GM19193 (cell line): ENCODE measurements around the gene CCDC141.

Source experiments
- POLR2A ChIP-seq: IDR thresholded peaks from 4 replicates; pipeline ENCODE4 v1.6.1; 2011; ENCODE audit not compliant: insufficient read depth, insufficient read length; ENCODE audit errors: extremely low read depth

CCDC141 gene

GRCh38 chr2:178811901-178812300, 238.0 kb downstream of the CCDC141 start:
- no peak for TF ChIP-seq POLR2A

GRCh38 chr2:178811045-178811444, 238.9 kb downstream of the CCDC141 start:
- no peak for TF ChIP-seq POLR2A

- no peak for TF ChIP-seq POLR2A
Measured at GRCh38 chr2:178810422-178810821, 239.5 kb downstream of the CCDC141 start.

GRCh38 chr2:178807227-178808008, 242.5 kb downstream of the CCDC141 start, which contains the start of gene TTN:
Gene TTN, minus strand, starts transcription at chr2:178807423. Its CDS starts 2,781 bp downstream, at chr2:178804642.
- no peak for TF ChIP-seq POLR2A

GRCh38 chr2:178806543-178806942, 243.4 kb downstream of the CCDC141 start:
- no peak for TF ChIP-seq POLR2A

GRCh38 chr2:178805457-178805856, 244.5 kb downstream of the CCDC141 start:
- TF ChIP-seq POLR2A, result no peak

- no peak for TF ChIP-seq POLR2A
Measured at GRCh38 chr2:178804791-178805190, 245.1 kb downstream of the CCDC141 start.

- TF ChIP-seq POLR2A, result no peak
Measured at GRCh38 chr2:178800510-178800909, 249.4 kb downstream of the CCDC141 start.

GRCh38 chr2:178799305-178799704, 250.6 kb downstream of the CCDC141 start:
- no peak for TF ChIP-seq POLR2A

GRCh38 chr2:178796079-178796677, 253.8 kb downstream of the CCDC141 start:
- no peak for TF ChIP-seq POLR2A

- TF ChIP-seq POLR2A, result no peak
Measured at GRCh38 chr2:178787934-178788333, 262.0 kb downstream of the CCDC141 start.

GRCh38 chr2:178787155-178787554, 262.8 kb downstream of the CCDC141 start:
- no peak for TF ChIP-seq POLR2A

- no peak for TF ChIP-seq POLR2A
Measured at GRCh38 chr2:178783889-178784288, 266.0 kb downstream of the CCDC141 start.

- no peak for TF ChIP-seq POLR2A
Measured at GRCh38 chr2:178782236-178782635, 267.7 kb downstream of the CCDC141 start.
